SIG-M5 treated with dmso at 0.1 percent for 504 hours (cell line): ENCODE measurements around the gene ANK3.

Experiments
- DNase-seq: peaks from one replicate; lab custom pipeline; 2025; ENCODE audit not compliant: unreplicated experiment; lab: John Stamatoyannopoulos, UW

The ANK3 gene

DNA sequence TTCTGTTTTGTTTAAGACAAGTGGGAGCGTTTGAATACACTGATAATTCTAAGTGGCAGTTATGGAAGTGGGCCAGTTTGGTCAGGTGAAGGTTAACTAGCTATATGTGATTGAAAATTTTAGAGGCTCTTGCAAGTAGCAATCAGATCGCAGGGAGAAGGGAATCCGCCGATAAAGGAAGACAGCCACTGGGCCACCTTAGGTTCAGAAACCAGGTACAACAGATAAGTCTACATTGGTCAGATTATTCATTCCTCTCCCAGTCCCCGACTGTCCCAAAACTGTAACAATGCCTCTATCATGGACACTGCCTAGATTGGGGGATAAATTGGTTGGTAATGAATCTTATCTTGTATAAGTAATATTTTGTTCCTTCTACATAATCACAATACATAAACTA is 8.9 kb downstream of the ANK3 start:
- DNase-seq, result no peak

DNA sequence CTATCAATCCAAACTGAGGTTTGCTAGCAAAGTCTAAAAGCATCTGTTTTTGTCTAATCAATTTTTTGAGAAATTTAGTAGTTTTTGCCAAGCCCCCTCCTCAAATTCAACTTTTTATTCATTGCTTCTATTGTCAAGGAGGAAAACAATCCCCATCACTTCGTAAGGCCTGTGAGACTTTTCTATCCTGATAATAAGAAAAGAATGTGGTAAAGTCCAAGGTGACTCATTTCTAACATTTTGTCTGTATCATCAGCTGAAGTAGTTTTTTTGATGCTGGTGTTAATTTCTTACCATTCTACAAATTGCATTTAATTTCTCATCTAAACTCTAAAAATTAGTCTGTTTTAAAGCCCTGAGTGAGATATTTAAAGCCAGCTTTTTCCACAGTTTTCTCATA is 11.7 kb downstream of the ANK3 start:
- no peak for DNase-seq

DNA sequence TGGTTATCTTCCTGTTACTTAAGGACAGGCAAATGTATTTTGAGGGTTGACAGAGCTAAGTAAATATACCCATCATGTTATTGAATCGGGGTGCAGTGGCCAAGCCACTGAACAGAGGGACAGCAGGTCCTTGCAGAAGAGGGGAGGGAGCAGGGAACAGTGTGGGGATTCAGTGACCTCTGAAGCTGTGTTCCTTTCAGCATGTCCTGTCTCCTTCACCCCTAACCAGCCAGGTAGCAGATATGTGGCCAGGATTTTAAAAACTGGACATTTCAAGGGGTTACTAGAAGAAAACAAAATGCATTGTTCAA is 12.7 kb downstream of the ANK3 start:
- no peak for DNase-seq

DNA sequence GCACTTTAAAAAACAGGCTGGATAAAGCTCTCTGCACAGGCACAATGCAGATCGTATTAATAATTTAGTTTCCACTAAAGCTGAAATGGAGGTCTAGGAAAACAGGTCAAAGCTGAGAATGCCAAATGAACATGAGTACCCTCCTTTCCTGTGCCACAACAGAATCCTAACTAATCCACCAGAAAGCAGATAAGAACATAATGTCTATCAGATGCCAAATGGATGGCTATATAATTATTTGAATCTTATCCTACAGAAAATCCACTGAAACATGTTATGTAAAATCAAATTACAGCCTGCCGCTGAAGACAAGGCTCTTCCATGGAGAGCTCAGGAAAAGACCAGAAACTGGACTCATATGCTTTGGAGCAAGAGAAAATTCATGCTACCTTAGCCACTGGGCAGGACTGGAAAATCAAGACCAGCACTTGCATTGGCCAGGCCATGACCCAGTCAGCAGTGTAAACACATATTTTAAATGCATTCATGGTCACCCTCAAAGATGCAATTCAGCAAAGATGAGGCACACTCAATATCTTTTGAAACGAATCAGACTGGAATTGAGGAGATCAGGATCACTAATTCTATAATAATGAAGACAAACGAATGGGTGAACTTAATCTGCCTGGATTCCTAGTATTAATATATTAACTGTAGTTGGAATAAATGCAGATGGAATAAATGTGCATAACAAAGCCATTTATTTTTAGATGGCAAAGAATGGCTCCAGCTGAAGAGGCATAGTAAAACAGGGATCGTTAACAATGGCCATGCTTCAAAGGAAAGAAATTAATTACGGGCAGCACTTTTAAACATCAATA is 13.2 kb downstream of the ANK3 start:
- DNase-seq, result no peak

DNA sequence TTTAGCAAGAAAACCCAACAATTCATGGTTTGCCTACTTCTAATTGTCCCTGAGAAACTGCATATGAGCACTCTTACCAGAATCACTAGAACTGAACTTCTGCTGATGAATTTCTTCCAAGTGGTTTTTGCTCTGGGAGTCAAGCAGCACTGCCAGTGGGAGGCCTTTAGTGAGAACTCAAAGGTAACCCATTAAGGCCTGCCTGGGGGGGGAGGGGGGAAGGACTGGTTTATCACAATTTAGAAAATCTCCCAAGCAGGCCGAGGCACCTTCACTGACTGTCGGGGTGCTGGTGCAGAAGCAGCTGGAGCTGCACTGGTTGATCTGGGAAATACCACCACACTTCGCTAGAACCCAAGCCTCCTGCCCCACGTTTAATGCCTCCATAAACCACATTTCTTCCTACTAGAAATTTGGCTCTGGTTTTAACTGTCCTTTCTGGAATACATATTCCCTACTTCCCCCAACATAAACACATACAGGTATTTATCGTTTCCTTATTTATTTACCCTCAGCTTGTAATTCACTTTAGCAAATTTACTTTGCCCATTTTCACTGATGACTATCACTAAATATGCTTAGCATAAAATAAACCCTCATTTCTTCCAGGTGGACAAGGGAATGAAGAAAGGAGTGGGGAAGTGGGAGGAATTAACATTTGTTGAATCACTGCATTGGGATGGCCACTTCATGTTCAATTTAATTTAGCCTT is 14.2 kb downstream of the ANK3 start:
- DNase-seq, result no peak

DNA sequence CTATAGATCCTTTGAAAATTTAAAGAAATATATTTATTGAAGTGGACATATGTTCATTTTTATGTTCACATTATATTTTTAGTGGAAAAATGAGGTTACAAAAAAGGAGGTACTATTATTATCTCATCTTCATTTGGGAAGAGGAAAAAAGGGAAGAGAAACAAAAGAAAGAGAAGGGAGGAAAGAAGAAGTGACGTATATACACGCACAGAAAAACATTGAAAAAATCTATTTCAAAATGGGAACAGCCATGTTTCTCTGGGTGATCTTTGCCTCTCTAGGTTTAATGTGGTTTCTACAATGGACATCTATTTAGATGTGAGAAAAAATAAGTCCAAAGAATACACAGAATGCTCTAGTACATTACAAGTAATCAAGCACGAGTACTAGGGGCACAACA is 14.8 kb downstream of the ANK3 start:
- DNase-seq, result no peak

DNA sequence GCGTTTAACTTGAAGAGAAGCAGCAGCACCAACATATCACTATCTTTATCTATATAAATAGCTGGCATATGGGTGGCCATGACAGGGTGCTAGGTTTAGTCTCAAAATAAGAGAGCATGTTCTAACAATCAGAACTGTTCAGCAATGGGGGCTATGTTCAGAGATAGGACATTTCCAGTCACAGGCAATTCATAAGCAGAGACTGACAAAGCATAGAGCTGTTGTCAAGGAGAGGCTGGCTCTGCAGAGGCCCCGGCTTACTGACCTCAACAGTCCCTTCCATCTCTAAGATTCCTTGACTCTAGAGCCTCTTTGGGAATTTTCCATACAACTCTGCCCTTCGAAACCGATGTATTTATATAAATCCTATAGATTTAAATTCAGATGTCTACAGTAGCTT is 17.2 kb downstream of the ANK3 start:
- no peak for DNase-seq

DNA sequence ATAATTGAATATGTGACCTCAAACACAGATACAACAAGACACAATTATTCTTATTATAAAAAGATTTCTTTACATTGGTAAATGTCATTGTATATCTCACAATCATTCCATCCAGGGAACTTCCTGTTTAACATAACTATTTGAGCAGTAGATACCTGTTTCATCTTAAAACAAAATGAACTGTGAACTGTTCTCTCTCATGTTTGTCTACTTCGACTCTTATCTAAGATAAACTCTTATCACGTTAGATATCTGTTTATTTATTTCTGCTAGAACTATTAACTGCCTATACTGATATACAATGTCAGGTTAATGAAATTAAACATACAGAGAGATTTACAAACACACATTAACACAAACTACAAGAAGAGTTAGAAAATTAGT is 20.1 kb downstream of the ANK3 start:
- DNase-seq, result no peak

DNA sequence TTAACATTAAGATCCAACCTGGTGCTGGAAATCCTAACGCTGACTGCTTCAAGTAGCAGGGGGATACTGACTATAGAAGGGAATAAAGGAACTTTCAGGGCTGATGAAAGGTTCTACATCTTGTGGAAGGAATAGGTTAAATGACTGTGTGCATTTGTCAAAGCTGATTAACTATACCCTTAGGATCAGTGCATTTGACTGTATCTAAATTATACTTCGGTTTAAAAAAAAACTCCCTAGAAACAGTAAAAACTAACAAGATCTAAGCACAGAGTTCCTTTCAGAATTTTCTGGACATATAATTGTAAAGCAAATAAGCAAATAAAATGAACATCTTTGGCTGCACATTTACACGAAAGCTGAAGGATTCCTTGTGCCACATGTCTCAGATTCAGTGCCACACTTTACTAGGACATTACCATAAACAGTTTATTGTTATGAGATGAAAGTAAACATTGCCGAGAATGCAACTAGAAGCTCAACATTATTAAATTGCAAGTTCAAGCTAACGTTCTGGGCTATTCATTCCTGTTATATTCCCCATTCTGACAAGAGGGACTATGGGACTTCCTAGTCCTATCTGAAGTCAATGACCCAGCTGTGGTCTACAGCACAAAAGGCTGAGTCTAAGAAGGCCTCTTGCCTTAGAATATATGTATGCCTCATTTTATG is 20.7 kb downstream of the ANK3 start:
- no peak for DNase-seq

DNA sequence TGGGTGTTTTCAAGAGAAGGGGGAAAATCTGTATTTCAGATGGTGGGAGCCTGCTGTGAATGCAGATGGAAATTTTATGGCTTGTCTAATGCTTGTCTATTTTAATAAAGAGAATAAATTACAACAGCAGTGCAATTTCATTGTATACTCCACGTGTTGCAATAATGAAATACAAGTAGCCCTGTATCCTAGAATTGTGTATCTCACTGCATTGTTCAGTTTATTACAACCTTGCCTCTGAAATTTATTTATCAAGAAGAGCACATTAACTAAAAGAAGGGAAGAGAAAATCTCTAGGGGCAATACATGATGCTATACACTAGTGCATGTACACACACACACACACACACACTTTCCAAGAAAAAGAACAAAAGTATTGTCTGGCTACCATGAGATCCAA is 21.8 kb downstream of the ANK3 start:
- no peak for DNase-seq

DNA sequence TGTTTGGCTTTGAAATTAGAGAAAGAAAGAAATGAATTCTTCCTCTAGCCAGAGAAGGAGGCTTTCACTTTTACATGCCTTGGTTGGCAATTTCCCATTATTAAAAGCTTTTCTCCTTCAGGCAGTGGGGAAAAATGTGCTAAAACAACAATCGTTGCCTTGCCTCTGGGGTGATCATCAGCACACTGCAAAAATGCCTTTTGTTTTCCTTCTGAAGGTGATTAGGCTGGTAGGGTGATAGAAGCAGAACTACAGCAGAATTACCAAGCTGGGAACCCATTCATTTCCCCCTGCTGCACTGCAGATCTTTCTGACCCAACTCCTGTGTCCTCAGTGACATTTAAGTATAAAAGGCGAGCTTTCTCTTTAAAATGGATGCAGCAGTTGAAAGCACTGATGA is 22.2 kb downstream of the ANK3 start:
- DNase-seq, result no peak

DNA sequence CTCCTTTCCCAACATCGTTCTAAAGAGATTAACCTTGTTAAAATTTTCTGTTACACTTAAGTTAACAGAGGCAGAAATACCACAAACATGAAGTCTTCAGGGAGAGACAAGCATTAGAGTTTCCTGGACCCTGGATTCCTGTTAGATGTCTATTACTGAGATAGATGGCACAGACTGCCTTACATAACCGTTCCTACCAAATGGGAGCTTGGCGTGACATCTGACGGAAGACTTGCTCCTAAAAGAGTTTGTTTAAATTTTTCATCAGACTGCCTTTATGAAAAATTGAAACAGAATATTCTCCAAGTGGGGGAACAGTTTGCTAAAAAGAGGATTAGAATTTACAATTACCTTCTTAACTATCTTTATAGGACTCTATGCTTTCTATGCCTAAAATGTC is 22.7 kb downstream of the ANK3 start:
- DNase-seq, result no peak

DNA sequence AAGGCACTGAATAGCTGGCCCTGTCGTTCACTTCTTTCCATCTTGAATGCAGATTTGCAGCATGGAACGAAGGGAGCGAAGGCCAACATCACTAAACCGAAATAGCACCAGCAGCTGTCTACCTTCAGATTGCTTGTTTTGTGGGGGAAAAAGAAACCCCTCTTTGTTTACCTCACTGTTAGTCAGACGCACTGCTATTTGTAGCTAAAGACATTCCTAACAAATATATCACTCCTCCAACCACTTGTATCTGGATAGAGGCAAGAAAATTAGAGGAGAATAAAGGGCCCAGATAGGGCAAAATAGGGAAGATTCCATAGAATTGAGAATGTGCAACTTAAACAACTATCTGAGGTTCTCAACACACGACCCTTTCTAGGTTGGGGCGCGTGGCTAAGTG is 26.5 kb downstream of the ANK3 start:
- no peak for DNase-seq

DNA sequence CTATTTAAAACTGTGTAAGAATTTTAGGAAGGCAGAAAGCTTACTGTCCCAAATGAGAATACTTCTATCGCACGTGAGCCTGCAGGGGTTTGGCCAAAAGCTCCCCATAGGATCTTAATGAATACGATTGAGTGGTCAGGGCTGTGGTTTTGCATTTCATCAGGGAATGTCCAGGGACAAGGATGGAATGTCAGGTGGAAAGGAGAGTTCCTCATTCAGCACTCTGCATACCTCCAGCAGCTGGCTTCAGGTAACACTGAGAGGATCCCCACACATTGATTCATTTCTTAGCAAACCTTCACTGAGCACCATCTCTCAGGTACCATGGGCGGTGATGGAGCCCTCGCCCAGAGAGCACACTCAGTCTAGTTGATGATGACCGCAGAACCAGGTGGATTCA is 27.2 kb downstream of the ANK3 start:
- DNase-seq, result no peak

DNA sequence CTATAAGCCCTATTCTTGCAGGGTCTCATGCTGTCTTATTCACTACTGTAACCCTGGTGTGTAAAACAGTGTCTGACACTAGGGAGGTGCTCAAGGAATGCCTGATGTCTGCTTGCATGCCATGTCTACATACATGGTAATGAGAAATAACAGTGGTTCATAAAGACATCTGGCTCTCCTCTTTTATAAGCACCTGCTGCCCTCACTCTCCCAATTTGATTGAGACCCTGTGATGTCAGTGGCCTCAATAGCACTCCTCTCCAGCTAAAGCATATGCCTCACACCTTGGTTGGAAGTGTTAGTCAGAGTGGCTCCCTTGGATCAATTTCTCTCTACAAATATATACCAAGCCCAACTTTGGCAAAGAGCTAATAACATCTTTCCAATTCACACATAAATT is 30.6 kb downstream of the ANK3 start:
- no peak for DNase-seq

DNA sequence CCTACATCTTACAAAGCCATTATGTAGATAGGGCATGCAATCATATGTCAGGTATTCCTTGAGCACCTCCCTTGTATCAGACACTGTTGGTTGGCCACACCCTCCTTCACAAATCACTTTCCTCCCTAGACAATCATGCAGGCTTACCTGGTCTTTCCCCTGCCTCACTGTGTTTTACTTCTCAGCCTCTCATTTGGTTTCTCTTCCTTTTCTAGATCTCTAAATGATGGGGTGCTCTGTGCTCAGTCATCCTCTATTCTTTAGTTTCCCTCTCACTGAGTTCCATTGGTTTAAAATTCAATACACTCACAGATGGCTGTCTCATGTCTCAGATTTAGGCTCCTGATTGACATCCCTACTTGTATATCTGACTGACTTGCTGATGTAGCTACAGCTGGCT is 31.4 kb downstream of the ANK3 start:
- no peak for DNase-seq

DNA sequence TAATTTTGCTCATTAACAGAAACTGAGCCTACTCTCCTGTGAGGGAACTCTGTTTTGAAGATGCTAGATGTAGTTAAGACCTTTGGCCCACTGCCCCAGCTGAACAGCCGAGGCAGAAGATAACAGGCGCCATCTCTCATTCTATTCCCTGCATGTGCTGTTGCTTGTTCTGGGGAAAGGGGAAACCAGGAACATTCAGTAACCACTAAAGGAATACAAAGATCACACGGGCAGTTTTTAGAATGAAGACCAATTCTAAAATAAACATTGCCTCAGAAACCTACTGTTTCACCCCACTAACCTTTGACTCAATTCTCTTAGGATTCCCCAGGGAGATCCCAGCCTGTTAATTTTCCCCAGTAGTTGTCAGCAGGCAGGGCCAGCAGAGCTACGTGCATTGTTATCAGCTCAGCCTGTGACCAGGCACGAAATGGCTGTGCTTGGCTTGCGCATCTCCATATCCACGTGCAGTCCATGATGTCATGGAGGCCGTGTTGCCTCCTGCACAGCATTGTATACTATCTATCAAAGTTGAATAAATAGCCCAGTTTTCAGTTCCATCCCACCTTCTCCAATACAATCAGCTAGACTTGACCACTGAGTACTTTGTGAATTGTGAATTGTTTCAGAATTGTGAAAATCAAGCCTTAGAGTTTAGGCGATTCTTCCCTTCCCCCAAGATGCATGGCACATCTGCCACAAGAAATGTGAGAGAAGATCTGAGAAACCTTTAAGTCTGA is 36.0 kb downstream of the ANK3 start:
- no peak for DNase-seq

DNA sequence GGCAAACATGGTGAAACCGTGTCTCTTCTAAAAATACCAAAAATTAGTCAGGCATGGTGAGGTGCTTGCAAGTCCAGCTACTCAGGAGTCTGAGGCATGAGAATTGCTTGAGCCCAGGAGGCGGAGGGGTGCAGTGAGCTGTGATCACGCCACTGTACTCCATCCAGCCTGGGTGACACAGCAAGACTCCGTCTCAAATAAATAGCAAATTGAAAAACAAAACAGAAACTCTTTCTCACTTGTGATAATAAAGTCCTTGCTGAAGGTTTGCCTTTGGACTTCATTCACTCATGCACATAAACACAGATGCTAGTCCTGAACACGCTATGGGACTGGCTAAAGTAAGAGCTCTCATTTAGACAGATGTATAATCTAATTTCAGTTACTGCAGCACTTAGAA is 37.6 kb downstream of the ANK3 start:
- no peak for DNase-seq

DNA sequence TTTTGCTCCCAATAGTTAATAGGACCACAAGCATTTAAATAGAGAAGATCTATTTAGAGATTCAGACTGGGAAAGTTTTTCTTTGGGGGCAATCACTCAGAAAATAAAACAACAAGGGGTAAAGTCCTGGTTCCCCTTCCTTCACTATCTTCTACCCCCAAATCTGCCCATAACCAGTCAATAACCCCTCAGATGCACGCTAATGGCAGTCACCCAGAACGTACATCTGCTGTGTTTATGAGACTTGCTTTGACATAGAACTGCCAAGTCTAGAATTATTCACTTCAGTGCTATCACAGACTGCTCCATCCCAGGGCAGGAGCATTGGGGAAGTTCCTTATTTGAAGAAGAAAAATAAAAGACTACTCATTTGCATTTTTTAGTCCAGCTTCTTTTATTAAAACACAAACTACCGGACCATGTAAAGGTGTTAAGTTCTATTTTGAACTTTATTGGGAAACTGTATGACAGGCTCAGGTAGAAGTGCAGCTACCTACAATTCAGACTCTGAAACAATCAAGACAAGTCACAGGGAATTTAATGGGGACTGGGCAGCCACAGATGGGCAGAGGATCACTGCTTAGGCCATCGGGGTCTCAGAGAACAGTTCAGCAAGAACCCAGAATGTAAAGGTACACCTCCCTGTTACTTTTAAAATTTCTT is 38.4 kb downstream of the ANK3 start:
- DNase-seq, result no peak

DNA sequence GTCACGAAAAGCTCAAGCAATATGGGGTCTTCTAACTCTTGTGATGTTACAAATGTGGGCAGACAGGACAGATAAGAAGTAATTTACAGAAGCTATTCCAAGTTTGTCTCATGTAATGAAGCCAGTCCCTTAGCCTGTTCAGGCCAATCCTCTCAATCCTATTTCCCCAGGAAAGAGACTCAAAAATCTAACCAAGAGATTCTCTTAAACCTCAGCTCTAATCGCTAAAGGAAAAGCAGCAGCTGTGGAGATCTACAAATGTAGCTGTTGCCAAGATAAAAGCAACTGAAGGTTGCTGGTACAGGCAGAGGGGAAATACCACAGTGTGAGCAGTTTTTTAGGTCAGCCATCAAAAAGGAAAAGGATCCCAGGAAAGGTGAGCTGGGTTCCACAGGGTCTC is 39.3 kb downstream of the ANK3 start:
- no peak for DNase-seq

DNA sequence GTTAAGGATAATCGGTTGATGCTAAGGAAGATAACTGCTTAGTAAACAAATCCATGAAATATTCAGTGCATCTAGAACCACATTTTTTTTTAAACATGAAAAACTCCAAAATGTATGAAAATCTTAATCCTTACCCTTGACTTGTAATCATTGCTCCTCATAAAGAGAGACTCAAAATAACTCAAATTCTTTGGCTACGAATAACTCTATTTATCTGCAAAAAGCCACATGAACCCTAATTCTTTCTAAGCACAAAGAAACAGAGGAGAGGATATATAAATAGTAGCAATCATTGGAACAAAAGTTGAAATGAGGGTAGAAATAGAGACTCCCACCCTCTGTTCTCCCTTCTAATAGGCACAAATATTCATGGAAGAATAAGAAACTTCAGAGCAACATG is 40.2 kb downstream of the ANK3 start:
- DNase-seq, result no peak
